Tibial artery (tissue), 4 donors: ENCODE data around the gene HEATR9.
"Not testable (repeated sequence)": the region's sequence is repeated elsewhere in the genome, so short reads cannot be mapped to it uniquely, and the experiment has no call there.

ENCODE experiments used
- DNase-seq, 2 donors: peaks; one replicate each; pipeline ENCODE4 v3.0.0-alpha.2; 2019
- H3K27ac ChIP-seq, 2 donors: fragments of 200-600 bp; sonication (generic) in 1 of 2; 1 replicate in 1 of 2; 2 replicates in 1 of 2; pipeline ENCODE4 v1.5.1; 2018 to 2019; ENCODE audit warnings: mild to moderate bottlenecking in 1 of 2
- H3K27me3 ChIP-seq, 2 donors: fragments of 200-600 bp; sonication (generic) in 1 of 2; one replicate each; pipeline versions ENCODE4 v1.5.1 to v1.6.0; 2016 to 2019
- H3K36me3 ChIP-seq, 3 donors: fragments of 200-600 bp; sonication (generic) in 2 of 3; one replicate each; pipeline ENCODE4 v1.5.1; 2016 to 2019; ENCODE audit warnings: mild to moderate bottlenecking in 2 of 3
- H3K4me1 ChIP-seq, 4 donors: fragments of 200-600 bp; sonication (generic) in 2 of 4; 1 replicate in 3 of 4; 2 replicates in 1 of 4; pipeline ENCODE4 v1.5.1; 2016 to 2019
- H3K4me3 ChIP-seq, 2 donors: fragments of 200-600 bp; sonication (generic) in 1 of 2; 1 replicate in 1 of 2; 2 replicates in 1 of 2; pipeline ENCODE4 v1.5.1; 2018 to 2019; ENCODE audit warnings: mild to moderate bottlenecking in 2 of 2
- H3K9me3 ChIP-seq, 3 donors: fragments of 200-600 bp; sonication (generic) in 1 of 3; one replicate each; pipeline ENCODE4 v1.5.1; 2016 to 2019
- CTCF ChIP-seq, 2 experiments: fragments of 200-600 bp in 1 of 2; fragments of 450-650 bp in 1 of 2; IDR thresholded peaks; one replicate each; pipeline ENCODE4 v1.5.1; 2017 to 2019; ENCODE audit warnings: antibody characterized with exemption in 2 of 2, mild to moderate bottlenecking in 1 of 2, moderate library complexity in 1 of 2
- intact Hi-C: fragments of 100-400 bp; cut with DNase I; formaldehyde crosslinking; loops from one replicate; pipeline ENCODE4 v1.15.0; 2023; ENCODE audit warnings: low total_unique reads

HEATR9 gene

GRCh38 chr17:35898283-35899070 is 29.8 kb upstream of the HEATR9 start:
- Histone ChIP-seq H3K4me3 (no peak overlapping the region), H3K27me3 (no peaks in the 10 kb centered on the region), H3K36me3 (no peaks in the 10 kb centered on the region), H3K27ac (no peak overlapping the region), H3K4me1 (peaks cover 0 to 9% (median 0%) of the 10 kb centered on the region in 4 donors), H3K9me3 (no peaks in the 10 kb centered on the region)
- no peak for TF ChIP-seq CTCF (IDR thresholded peaks at IDR 0.05)
- intact Hi-C loops, result no loop called here
- DNase-seq, result peak in 1 of 2 donors; percentile 56

GRCh38 chr17:35897772-35898171 is 29.1 kb upstream of the HEATR9 start:
- H3K36me3 ChIP-seq, H3K9me3 ChIP-seq, intact Hi-C loops: not testable (repeated sequence)

GRCh38 chr17:35895636-35896587 is 27.2 kb upstream of the HEATR9 start:
- Histone ChIP-seq H3K27me3 (no peaks in the 10 kb centered on the region), H3K9me3 (no peaks in the 10 kb centered on the region), H3K36me3 (no peaks in the 10 kb centered on the region), H3K4me1 (peaks cover 0 to 8% (median 0%) of the 10 kb centered on the region in 4 donors), H3K4me3 (no peak overlapping the region), H3K27ac (no peak overlapping the region)
- intact Hi-C loops, result no loop called here
- TF ChIP-seq CTCF (IDR thresholded peaks at IDR 0.05), result no peak
- DNase-seq, result peak in 1 of 2 donors; percentile 39

More at GRCh38 chr17:35897772-35898171, 29.1 kb upstream of the HEATR9 start:
- not testable (repeated sequence) for H3K27me3 ChIP-seq, DNase-seq, H3K27ac ChIP-seq, H3K4me3 ChIP-seq, H3K4me1 ChIP-seq

GRCh38 chr17:35894206-35894605 is 25.5 kb upstream of the HEATR9 start:
- TF ChIP-seq CTCF (IDR thresholded peaks at IDR 0.05), result no peak
- H3K27me3 ChIP-seq, result no peaks in the 10 kb centered on the region
- H3K27ac ChIP-seq, result no peak overlapping the region
- no peak for DNase-seq
- H3K4me1 ChIP-seq, result peaks cover 0 to 7% (median 3%) of the 10 kb centered on the region in 4 donors
- H3K9me3 ChIP-seq, result no peaks in the 10 kb centered on the region
- H3K36me3 ChIP-seq, result no peaks in the 10 kb centered on the region
- intact Hi-C loops, result no loop called here
- H3K4me3 ChIP-seq, result no peak overlapping the region

GRCh38 chr17:35893751-35894150 is 25.1 kb upstream of the HEATR9 start:
- H3K4me1 ChIP-seq, result peaks cover 0 to 7% (median 3%) of the 10 kb centered on the region in 4 donors
- intact Hi-C loops, result no loop called here
- no peak overlapping the region for H3K27ac ChIP-seq
- DNase-seq, result no peak
- no peaks in the 10 kb centered on the region for H3K27me3 ChIP-seq
- no peak for TF ChIP-seq CTCF (IDR thresholded peaks at IDR 0.05)
- no peaks in the 10 kb centered on the region for H3K9me3 ChIP-seq
- no peaks in the 10 kb centered on the region for H3K36me3 ChIP-seq
- no peak overlapping the region for H3K4me3 ChIP-seq
